Measurements from ENCODE around the gene RNF5. TPM values are rescaled to one million over a fixed set of nuclear protein-coding genes. Genes with fewer than 3 reads are reported as not detected.

RNF5 gene, protein sequence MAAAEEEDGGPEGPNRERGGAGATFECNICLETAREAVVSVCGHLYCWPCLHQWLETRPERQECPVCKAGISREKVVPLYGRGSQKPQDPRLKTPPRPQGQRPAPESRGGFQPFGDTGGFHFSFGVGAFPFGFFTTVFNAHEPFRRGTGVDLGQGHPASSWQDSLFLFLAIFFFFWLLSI
- 32.2 to 49.6 TPM (median 47.9 TPM) in 5 replicates for total RNA-seq (2022; extraction: Qiagen RNA extraction)

DNA sequence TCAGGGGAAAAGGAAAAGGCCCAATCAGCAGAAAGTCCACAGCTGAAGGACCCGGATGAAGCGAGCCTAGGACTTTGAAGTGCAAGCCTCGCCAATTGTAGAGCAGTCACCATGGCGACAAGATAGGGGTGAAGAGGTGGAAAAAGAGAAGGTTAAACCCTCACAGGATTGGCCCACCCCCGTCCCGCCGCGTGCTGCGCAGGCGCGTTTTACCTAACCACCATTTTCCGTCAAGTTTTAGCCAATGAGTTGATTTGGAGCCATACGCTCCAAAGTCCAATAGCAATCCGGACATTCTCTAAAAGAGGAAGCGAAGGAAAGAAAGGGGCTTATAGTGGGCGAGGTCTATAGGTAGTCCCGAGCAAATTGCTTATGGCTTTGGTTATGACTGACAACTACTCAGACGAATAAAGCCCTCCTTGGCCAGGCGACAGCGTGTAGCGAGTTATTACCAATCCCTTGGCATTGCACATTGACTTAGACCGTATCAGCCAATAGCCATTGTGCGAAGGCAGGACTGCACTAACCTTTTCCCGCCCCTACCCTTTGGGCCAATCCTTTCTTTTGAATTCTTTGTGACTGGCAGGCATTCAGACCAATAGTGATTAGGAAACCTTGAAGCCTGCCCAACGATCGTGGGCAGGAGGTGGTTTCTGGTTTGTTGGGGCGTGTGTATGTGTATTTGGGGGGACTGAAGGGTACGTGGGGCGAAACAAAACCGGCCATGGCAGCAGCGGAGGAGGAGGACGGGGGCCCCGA, at the start of gene RNF5:
RNF5 (plus strand) TSS at position 618 of the 759 bp plus-strand sequence; CDS start at position 725, 107 bp downstream.

DNA sequence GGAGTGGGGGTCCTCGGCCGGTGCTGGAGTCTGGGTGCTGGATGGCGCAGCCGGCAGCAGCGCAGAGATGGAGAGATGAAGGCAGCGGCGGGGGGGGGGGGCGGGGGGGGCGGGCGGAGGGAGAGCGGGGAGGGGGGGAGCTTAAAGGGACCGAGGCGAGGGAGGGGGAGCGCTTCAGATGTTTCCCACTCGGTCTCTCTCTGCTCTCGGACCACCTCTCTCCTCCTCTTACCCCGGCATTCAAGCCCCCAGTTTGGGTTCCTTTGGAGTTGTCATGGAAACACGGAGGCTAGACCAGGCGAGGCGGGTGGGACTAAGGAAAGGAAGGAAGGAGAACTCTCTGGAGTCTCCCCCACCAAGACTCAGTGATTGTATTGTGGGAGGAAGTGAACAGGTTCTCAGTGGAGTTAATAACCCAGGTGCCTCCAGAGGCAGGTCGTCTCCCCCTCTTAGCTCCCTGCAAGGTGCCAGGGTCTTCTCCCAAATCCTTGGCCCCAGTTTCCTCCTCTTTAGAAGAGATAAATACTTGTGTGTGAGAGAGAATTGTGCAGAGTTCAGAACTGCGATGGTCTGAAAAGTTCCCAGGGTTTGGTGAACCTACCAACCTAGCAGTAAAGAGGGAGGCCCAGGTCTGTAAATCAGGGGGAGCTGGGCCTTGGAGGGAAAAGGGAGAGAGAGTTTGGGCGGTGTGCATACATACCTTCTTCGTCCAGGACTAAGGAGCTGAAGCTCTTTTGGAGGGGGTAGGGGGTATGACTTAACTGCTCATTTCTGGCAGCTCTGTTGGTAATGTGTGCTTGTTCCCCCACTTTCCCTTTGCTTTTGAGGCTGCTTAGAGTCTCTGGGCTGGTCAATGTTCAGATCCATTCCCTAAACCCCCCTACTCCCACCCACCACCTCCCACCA, 26.1 kb upstream of the RNF5 start, which contains the start of gene PRRT1:
PRRT1 (minus strand) TSS at position 77 of the 906 bp plus-strand sequence. CDS start 112 bp downstream, outside the sequence.

DNA sequence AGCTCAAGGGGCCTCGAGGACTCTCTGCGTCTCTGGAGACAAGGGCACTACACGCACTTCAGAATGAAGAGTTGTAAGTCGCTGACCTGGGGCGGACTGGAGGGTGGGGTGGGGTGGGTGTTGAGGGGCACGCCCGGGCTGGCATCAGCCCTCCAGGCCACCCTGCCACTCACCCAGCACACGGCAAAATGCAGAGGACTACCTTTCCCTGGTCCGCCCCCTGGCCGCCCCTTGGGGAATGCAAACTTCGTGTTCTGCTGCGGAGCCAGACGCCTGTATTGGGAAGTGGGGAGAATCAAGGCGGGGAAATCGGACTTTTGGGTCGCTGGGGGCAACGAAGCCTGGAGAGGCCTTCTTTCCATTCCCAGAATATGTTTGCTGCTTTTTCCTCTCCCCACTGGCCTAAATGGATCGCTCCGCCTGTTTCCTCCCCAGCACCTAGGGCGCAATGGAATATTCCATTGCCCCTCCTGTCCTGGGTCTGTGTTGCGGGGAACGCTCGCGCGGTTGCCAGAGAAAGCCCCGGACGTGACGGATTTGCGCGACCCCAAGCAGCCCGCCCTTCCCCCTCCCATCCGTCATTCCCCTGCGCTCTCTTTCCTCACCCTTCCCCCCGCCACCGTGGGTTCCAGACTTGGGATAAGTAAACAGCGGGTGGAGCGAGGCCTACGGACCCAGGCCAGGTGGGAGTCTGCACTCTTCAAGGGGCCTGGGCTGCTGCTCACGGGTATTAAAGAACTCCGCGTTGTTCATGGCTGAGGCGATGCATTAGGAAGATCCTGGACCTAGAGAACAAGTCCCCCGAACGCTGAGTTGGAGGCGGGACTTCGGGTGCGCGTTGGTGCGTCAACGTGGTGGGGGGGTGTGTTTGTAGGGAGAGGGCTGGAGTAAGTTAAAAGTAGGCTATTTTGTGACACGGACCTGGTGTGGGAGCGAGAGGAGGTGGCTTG, 24.4 kb upstream of the RNF5 start, which contains the start of gene PPT2:
PPT2 (plus strand) TSS at position 578 of the 950 bp plus-strand sequence. CDS start 454 bp downstream, outside the sequence.

DNA sequence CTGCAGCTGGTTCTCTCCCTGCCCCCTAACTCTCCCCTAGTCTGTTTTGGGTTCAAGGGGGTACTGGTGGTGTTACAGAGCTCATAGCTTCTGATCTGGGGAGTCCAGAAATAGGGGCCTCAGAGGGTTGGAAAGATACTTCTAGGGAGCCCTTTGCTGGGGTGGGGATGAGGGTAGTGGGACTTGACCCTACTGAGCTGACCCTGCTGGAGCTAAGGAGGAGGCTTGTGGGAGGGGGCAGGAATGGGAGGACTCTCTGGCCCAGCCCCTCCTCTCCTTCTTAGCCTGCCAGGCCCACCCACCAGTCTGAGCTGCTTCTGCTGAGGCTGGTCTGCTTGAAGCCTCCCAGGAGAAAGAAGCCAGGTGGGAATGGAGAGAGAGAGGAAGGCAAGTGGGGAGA, 13.9 kb upstream of the RNF5 start, which contains the start of gene EGFL8:
EGFL8 (plus strand) TSS at position 301 of the 400 bp plus-strand sequence. CDS start 1,571 bp downstream, outside the sequence.

DNA sequence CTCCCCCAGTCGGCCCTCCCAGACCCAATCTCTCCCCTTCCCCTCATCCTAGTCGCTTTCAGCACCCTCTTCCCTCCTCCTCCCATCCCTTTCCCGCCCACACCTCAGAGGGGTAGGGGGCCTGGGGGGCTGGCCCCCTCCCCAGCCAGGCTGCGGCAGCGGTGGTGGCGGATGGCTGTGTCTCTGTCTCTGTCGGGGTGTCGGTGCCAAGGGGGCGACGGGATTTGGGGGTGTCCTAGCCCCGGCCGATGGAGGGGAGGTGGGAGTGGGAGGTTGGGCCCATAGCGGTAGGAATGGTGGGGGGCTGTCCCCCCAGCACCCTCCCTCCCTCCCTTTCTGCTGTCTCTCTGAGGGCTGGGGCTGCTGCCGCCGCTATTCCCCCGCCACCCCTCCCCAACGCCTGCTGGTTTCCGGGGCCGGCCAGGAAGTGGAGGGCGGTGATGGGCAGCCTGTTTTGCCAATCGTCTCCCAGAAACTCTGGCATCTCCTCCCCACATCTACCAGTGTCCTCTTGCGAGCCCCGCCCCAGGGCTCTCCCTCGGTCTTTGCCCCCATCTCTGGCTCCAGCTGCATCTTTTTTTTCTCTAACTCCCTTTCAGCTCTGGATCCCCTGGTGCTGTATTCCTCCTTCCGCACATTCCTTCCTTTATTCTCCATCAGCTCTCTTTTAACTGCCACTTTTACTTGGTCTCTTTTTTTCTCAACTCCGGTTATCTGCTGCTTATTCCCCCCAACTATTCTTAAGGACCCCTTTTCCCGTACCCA, 2.3 kb upstream of the RNF5 start, which contains the start of gene AGPAT1:
AGPAT1 (minus strand) TSS at position 374 of the 765 bp plus-strand sequence. CDS start 4,588 bp downstream, outside the sequence.

DNA sequence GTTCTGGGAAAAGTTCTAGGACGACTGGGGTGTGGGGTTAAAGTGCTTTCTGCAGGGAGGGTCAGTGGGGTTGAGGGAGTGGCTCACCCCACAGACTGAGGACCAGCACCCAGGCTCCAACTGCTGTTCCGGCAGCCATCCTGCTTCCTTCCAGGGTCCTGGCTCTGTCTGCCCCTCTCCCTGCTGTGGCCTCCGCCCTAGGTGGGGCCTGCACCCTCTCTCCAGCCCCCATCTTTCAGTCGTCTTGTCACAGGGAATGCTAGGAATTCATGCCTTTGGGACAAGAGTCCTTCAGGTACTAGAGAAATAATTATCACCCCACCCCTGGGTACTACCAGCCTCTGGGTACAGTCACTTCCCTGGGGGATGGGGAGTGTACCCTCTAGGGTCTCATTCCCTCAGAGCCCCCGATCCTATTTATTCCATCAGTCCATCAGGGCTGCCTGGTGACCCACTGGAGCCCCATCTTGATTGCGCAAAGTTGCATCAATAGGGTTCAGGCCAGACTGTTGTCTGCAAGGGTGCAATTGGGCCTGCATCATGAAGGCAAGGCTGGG, 6.0 kb downstream of the RNF5 start, which contains the start of gene AGER:
AGER (minus strand) TSS at position 170 of the 557 bp plus-strand sequence; CDS start at position 139, 31 bp downstream.

DNA sequence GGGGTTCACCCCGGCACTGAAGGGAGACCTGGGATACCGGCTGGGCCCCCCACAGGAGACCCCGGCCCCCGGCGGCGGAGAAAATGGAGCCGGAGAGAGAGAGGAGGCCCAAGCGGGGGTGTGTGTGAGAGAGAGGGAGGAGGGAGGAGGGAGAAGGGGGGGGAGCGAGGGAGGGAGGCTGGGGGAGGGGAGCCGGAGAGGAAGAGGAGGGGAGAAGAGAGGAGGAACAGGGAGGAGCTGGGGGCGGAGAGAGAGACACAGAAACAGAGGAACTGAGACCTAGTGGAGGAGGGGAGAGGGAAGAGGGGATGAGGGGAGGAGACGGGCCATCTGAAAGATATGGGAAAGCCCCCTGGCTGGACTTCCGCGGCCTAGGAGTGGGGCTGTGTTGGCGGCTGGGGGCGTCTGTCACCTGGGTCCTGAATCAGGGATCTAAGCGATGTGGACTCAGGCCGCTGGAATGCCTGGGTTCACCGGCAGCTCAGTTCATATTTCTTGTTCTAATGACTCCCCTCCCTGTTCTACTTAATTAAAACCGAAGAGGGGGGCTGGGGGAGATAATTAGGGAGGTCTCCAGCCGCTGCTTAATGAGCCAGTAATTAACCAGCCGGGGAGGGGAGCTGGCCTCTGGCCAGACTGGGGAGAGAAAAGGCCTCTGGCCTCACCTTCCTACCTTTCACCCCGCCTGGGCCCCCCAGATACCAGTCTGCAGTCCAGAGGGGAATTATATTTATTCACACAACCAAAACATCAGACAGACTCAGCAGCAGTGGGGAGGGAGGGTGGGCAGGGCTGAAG, 12.0 kb downstream of the RNF5 start, which contains the start of gene PBX2:
PBX2 (minus strand) TSS at position 149 of the 798 bp plus-strand sequence. CDS start 287 bp downstream, outside the sequence.

DNA sequence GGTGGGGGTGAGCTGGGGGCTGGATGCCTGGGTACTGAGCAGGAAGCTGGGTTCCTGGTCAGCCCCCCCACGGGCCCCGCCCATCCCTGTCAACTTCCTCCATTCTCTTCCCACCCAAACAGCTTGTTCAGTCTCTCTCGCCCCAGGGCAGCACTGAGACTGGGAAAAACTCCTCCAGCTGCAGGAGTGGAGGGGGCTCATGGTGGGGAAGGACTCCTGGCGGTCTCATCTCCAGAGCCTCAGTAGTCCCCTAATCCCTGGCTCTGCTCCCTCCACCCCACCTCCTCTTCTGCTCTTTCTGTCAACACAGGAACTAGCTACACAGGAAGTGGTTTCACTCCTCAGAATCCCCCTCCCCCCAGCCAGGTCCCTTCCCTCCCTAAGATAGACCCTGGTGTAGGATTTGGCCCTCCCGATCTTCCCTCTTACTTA, 14.4 kb downstream of the RNF5 start, which contains the start of gene GPSM3:
GPSM3 (minus strand) TSS at position 36 of the 432 bp plus-strand sequence. CDS start 130 bp downstream, outside the sequence.

DNA sequence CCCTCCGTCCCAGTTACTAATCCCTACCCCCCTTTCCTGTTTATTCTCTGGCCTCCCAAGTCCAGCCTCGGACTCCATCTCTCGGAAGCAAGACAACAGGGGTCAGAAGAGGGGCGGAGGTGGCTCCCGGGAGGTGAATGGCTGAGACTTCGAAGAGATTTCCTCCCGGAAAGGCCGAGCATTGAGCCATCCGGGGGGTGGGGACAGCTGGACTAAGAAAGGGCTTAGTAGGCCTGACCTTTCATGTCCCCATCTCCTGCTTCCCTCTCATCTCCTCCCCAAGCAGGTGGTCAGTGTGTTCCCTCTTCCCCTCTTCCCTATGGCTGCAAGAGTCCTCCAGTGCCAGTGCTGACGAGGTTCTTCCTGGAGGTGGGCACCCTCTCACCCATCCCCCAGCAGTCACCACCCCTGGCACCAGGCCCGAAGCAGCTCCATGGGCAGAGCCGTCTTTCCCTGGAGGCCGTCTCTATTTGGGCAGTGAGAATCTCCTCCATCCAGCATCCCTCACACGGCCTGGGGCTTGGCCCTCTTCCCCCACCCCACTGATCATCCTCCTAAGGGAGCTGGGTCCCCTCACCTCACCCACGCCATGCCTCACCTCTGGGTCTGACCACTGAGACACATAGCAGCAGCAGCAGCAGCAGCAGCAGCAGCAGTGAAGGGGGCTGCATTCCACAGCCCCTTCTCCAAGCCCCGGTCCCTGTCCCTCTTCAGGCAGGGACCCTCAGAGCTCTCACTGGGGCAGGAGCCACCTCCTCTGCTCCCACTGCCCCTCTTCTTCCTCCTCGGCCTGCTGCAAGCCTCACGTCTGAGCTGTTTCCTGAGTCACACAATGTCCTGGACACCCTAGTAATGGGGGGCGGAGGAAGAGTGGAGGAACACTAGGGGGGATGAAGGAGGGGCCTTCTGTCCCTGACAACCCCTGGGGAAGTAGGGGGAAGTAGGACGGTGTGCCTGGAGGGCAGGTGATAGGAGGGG, 45.3 kb downstream of the RNF5 start, which contains the start of gene NOTCH4:
NOTCH4 (minus strand) TSS at position 810 of the 978 bp plus-strand sequence; CDS start at position 671, 139 bp downstream.

Other genes with a start within 250 kb of the RNF5 start
- 1.5 to 3.3 TPM (median 2.4 TPM) in 5 replicates for gene CFB, start 232.3 kb upstream of the RNF5 start, total RNA-seq (2022; extraction: Qiagen RNA extraction)
- 74.7 to 85.0 TPM (median 75.1 TPM) in 5 replicates for gene NELFE, start 219.4 kb upstream of the RNF5 start, total RNA-seq (2022; extraction: Qiagen RNA extraction)
- 21.0 to 27.3 TPM (median 25.4 TPM) in 5 replicates for gene SKIC2, start 219.2 kb upstream of the RNF5 start, total RNA-seq (2022; extraction: Qiagen RNA extraction)
- gene DXO, start 206.3 kb upstream of the RNF5 start, total RNA-seq (2022; extraction: Qiagen RNA extraction) = 11.7 to 13.4 TPM (median 12.5 TPM) in 5 replicates
- 0.48 to 1.5 TPM (median 1.1 TPM) in 5 replicates for gene C4A, start 196.3 kb upstream of the RNF5 start, total RNA-seq (2022; extraction: Qiagen RNA extraction)
- gene C4B, start 163.6 kb upstream of the RNF5 start, total RNA-seq (2022; extraction: Qiagen RNA extraction) = 0.46 to 1.7 TPM (median 0.76 TPM) in 5 replicates
- not detected in 5 replicates for gene CYP21A2, start 140.0 kb upstream of the RNF5 start, total RNA-seq (2022; extraction: Qiagen RNA extraction)
- 0.32 to 0.72 TPM (median 0.56 TPM) in 5 replicates for gene TNXB, start 69.1 kb upstream of the RNF5 start, total RNA-seq (2022; extraction: Qiagen RNA extraction)
- gene ATF6B, start 50.2 kb upstream of the RNF5 start, total RNA-seq (2022; extraction: Qiagen RNA extraction) = 27.4 to 38.6 TPM (median 36.1 TPM) in 5 replicates
- gene FKBPL, start 48.1 kb upstream of the RNF5 start, total RNA-seq (2022; extraction: Qiagen RNA extraction) = 6.4 to 8.4 TPM (median 8.1 TPM) in 5 replicates
- 0.30 to 0.74 TPM (median 0.52 TPM) in 5 replicates for gene PRRT1, start 26.5 kb upstream of the RNF5 start, total RNA-seq (2022; extraction: Qiagen RNA extraction)
- gene PPT2, start 24.3 kb upstream of the RNF5 start, total RNA-seq (2022; extraction: Qiagen RNA extraction) = 7.1 to 10.4 TPM (median 9.9 TPM) in 5 replicates
- gene EGFL8, start 13.8 kb upstream of the RNF5 start, total RNA-seq (2022; extraction: Qiagen RNA extraction) = 1.4 to 2.6 TPM (median 1.9 TPM) in 5 replicates
- gene AGPAT1, start 2.3 kb upstream of the RNF5 start, total RNA-seq (2022; extraction: Qiagen RNA extraction) = 33.3 to 41.7 TPM (median 40.0 TPM) in 5 replicates
- gene AGER, start 5.8 kb downstream of the RNF5 start, total RNA-seq (2022; extraction: Qiagen RNA extraction) = 1.4 to 2.3 TPM (median 1.7 TPM) in 5 replicates
- gene PBX2, start 11.8 kb downstream of the RNF5 start, total RNA-seq (2022; extraction: Qiagen RNA extraction) = 13.9 to 19.9 TPM (median 17.4 TPM) in 5 replicates
- gene GPSM3, start 14.2 kb downstream of the RNF5 start, total RNA-seq (2022; extraction: Qiagen RNA extraction) = 0.31 to 0.43 TPM (median 0.38 TPM) in 5 replicates
- gene NOTCH4, start 45.7 kb downstream of the RNF5 start, total RNA-seq (2022; extraction: Qiagen RNA extraction) = 0.36 to 0.78 TPM (median 0.66 TPM) in 5 replicates
- gene TSBP1, start 193.5 kb downstream of the RNF5 start, total RNA-seq (2022; extraction: Qiagen RNA extraction) = not detected in 5 replicates
- not detected in 5 replicates for gene BTNL2, start 228.8 kb downstream of the RNF5 start, total RNA-seq (2022; extraction: Qiagen RNA extraction)